ENCODE measurements around the gene EFHC2. TPM values are rescaled to one million over a fixed set of nuclear protein-coding genes. Genes with fewer than 3 reads are reported as not detected.

Gene EFHC2
- total and polyA plus RNA-seq, 4 donors = 0.08 to 0.56 TPM; not detected in 2

- Histone ChIP-seq H3K9me3 (ENCODE audit: control insufficient read depth in 4 of 4, low read length in 3 of 4) (no peaks in the 10 kb centered on the region), H3K4me3 (ENCODE audit: low read depth in 1 of 3, low read length in 3 of 3) (no peak overlapping the region), H3K4me1 (ENCODE audit: control insufficient read depth in 4 of 4, insufficient read depth in 4 of 4, low read length in 3 of 4) (no peaks in the 10 kb centered on the region), H3K27ac (ENCODE audit: low read depth in 1 of 2, low read length in 2 of 2) (no peak overlapping the region), H3K27me3 (ENCODE audit: control insufficient read depth in 4 of 4, insufficient read depth in 4 of 4, low read length in 3 of 4) (no peaks in the 10 kb centered on the region), H3K9ac (ENCODE audit: low read depth in 1 of 2, low read length in 2 of 2) (no peak overlapping the region), H3K36me3 (ENCODE audit: control insufficient read depth in 4 of 4, insufficient read depth in 3 of 4, low read depth in 1 of 4, low read length in 3 of 4) (no peaks in the 10 kb centered on the region)
- no peak for DNase-seq (ENCODE audit: low spot score)
- TF ChIP-seq JUND (IDR thresholded peaks at IDR 0.05) = no peak
- no peak for TF ChIP-seq HNF4A (conservative IDR thresholded peaks at IDR 0.05)
- no peak for TF ChIP-seq EGR1 (IDR thresholded peaks at IDR 0.05; ENCODE audit: low read depth in 2 of 2)
- TF ChIP-seq YY1 (IDR thresholded peaks at IDR 0.05) = no peak
- TF ChIP-seq RAD21 (IDR thresholded peaks at IDR 0.05) = no peak
- 83% methylated on average over 3 of the region's 3 CpGs for WGBS
Observed at GRCh38 chrX:44147130-44147529, 196.3 kb downstream of the EFHC2 start.

- no peaks in the 10 kb centered on the region for H3K4me1 ChIP-seq (ENCODE audit: control insufficient read depth in 4 of 4, insufficient read depth in 4 of 4, low read length in 3 of 4)
- H3K9ac ChIP-seq (ENCODE audit: low read depth in 1 of 2, low read length in 2 of 2) = no peak overlapping the region
- TF ChIP-seq RXRA (IDR thresholded peaks at IDR 0.05) (no peak), SP1 (IDR thresholded peaks at IDR 0.05) (no peak), GABPA (IDR thresholded peaks at IDR 0.05 in 1 of 2, conservative IDR thresholded peaks at IDR 0.05 in 1 of 2) (no peak), NR2F2 (IDR thresholded peaks at IDR 0.05) (no peak), FOXA2 (IDR thresholded peaks at IDR 0.05) (no peak), TAF1 (conservative IDR thresholded peaks at IDR 0.05) (no peak), HNF4G (IDR thresholded peaks at IDR 0.05) (no peak), RAD21 (IDR thresholded peaks at IDR 0.05) (no peak), EGR1 (IDR thresholded peaks at IDR 0.05; ENCODE audit: low read depth in 2 of 2) (no peak), JUND (IDR thresholded peaks at IDR 0.05) (no peak), YY1 (IDR thresholded peaks at IDR 0.05) (no peak), HNF4A (conservative IDR thresholded peaks at IDR 0.05) (no peak), MAX (IDR thresholded peaks at IDR 0.05) (no peak), ZBTB33 (IDR thresholded peaks at IDR 0.05) (no peak), ATF3 (IDR thresholded peaks at IDR 0.05) (no peak), REST (IDR thresholded peaks at IDR 0.05) (no peak), FOXA1 (IDR thresholded peaks at IDR 0.05) (no peak)
- no peak overlapping the region for H3K27ac ChIP-seq (ENCODE audit: low read depth in 1 of 2, low read length in 2 of 2)
- no peak overlapping the region for H3K4me3 ChIP-seq (ENCODE audit: low read depth in 1 of 3, low read length in 3 of 3)
- H3K36me3 ChIP-seq (ENCODE audit: control insufficient read depth in 4 of 4, insufficient read depth in 3 of 4, low read depth in 1 of 4, low read length in 3 of 4) = no peaks in the 10 kb centered on the region
- peaks cover 0 to 3% (median 0%) of the 10 kb centered on the region in 4 donors for H3K9me3 ChIP-seq (ENCODE audit: control insufficient read depth in 4 of 4, low read length in 3 of 4)
- no peaks in the 10 kb centered on the region for H3K27me3 ChIP-seq (ENCODE audit: control insufficient read depth in 4 of 4, insufficient read depth in 4 of 4, low read length in 3 of 4)
- no peak for DNase-seq (ENCODE audit: low spot score)
- 67% methylated on average over 8 of the region's 8 CpGs for WGBS
Observed at GRCh38 chrX:44144177-44144945, 199.1 kb downstream of the EFHC2 start.

Data from liver (tissue), 9 donors.